ENCODE measurements around the gene LTBP2.

LTBP2 gene

GRCh38 chr14:74569806-74570591 is 42.0 kb downstream of the LTBP2 start:
- DNase-seq: no peak

GRCh38 chr14:74569387-74569786 is 42.6 kb downstream of the LTBP2 start:
- DNase-seq: no peak

GRCh38 chr14:74568911-74569310 is 43.1 kb downstream of the LTBP2 start:
- no peak for DNase-seq

- no peak for DNase-seq
These were observed 43.7 kb downstream of the LTBP2 start for GRCh38 chr14:74568380-74568649.

GRCh38 chr14:74567646-74568379 is 44.2 kb downstream of the LTBP2 start:
- DNase-seq: no peak

GRCh38 chr14:74567219-74567618 is 44.8 kb downstream of the LTBP2 start:
- no peak for DNase-seq

GRCh38 chr14:74566174-74567141 is 45.6 kb downstream of the LTBP2 start:
- no peak for DNase-seq

- DNase-seq: no peak
These were observed 48.4 kb downstream of the LTBP2 start for GRCh38 chr14:74563586-74564159.

GRCh38 chr14:74563233-74563585 is 48.8 kb downstream of the LTBP2 start:
- no peak for DNase-seq

- no peak for DNase-seq
These were observed 49.4 kb downstream of the LTBP2 start for GRCh38 chr14:74562515-74563232.

- DNase-seq: no peak
These were observed 53.4 kb downstream of the LTBP2 start for GRCh38 chr14:74558655-74559054.

- no peak for DNase-seq
These were observed 54.3 kb downstream of the LTBP2 start for GRCh38 chr14:74557691-74558090.

- DNase-seq: no peak
These were observed 56.5 kb downstream of the LTBP2 start for GRCh38 chr14:74555476-74556050.

- DNase-seq: no peak
These were observed 57.2 kb downstream of the LTBP2 start for GRCh38 chr14:74554742-74555362.

- no peak for DNase-seq
These were observed 59.4 kb downstream of the LTBP2 start for GRCh38 chr14:74552623-74553022.

GRCh38 chr14:74551431-74552371 is 60.3 kb downstream of the LTBP2 start:
- no peak for DNase-seq

GRCh38 chr14:74551001-74551400 is 61.0 kb downstream of the LTBP2 start:
- no peak for DNase-seq

GRCh38 chr14:74550071-74550470 is 62.0 kb downstream of the LTBP2 start:
- no peak for DNase-seq

GRCh38 chr14:74549588-74549987 is 62.4 kb downstream of the LTBP2 start:
- DNase-seq: no peak

GRCh38 chr14:74548881-74549280 is 63.2 kb downstream of the LTBP2 start:
- no peak for DNase-seq
